ENCODE results near the gene HSD11B1L.

- TF ChIP-seq CTCF (IDR thresholded peaks at IDR 0.05) = no peak
- TF ChIP-seq EZH2 (IDR thresholded peaks at IDR 0.05; ENCODE audit: borderline replicate concordance, insufficient read depth, low read depth, low read length, poor library complexity, severe bottlenecking) = no peak
These were observed 19.7 kb downstream of the HSD11B1L start for GRCh38 chr19:5700455-5701092.
